GM19043 (cell line): ENCODE results near the gene IL15.
"Not testable (repeated sequence)": the region's sequence is repeated elsewhere in the genome, so short reads cannot be mapped to it uniquely, and the experiment has no call there.

ENCODE experiments used
- ATAC-seq: cut with Tn5 transposase; IDR thresholded peaks from one replicate; pipeline ENCODE4 v1.9.1; 2021; ENCODE audit warnings: low read depth; ENCODE audit not compliant: unreplicated experiment

Gene IL15

GRCh38 chr4:141692081-141692480, 55.7 kb downstream of the IL15 start:
- no peak for ATAC-seq

DNA sequence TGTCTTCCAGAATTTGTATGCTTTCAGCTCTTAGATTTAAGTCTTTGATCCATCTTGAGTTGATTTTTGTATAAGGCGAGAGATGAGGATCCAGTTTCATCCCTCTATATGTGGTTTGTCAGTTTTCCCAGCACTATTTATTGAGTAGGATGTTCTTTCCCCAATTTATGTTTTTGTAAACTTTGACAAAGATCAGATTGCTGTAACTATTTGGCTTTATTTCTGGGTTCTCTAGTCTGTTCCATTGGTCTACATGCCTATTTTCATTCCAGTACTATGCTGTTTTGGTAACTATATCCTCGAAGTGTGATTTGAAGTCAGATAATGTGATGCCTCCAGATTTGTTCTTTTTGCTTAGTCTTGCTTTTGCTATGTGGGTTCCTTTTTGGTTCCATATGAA, 60.7 kb downstream of the IL15 start:
- no peak for ATAC-seq

- no peak for ATAC-seq
These were observed 66.2 kb downstream of the IL15 start for GRCh38 chr4:141702472-141703182.

DNA sequence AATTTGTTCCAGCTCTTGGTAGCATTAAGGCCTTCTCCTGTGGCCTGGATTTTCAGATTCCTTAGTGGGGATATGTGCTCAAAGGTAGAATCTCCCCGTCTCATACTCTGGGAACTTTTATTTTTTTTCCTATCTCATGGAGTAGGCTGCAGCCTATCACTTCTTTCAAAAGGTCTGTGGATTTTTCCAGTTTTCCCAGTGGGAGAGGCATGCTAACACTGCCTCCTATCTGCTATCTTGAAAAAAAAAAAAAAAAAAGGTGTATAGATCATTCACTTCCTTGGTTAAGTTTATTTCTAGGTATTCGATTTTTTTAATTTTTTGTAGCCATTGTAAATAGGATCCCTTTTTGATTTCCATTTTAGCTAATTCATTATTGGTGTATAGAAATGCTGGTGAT, 67.1 kb downstream of the IL15 start:
- no peak for ATAC-seq

DNA sequence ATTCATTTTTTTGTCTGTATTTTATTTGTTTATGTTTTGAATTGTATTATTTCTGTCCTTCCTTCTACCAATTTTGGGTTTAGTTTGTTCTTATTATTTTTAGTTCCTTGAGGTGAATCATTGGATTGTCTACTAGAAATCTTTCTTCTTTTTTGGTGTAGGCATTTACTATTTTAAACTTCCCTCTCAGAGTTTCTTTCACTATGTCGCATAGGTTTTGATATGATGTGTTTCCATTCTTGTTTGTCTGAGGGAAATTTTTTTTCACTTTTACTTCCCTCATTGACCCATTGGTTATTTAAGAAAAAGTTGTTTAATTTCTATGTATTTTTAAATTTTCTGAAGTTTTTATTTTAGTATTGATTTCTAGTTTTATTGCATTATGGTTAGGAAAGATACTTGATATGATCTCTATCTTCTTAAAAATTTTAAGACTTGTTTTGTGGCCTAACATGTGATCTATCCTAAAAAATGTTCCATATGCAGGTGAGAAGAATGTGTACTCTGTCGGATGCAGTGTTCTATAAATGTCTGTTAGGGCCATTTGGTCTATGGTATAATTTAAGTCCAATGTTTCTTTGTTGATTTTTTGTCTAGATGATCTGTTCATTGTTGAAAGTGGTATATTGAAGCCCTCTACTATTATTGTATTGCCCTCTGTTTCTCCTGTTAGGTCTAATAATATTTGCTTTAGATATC, 68.8 kb downstream of the IL15 start:
- peak; percentile 64 for ATAC-seq

DNA sequence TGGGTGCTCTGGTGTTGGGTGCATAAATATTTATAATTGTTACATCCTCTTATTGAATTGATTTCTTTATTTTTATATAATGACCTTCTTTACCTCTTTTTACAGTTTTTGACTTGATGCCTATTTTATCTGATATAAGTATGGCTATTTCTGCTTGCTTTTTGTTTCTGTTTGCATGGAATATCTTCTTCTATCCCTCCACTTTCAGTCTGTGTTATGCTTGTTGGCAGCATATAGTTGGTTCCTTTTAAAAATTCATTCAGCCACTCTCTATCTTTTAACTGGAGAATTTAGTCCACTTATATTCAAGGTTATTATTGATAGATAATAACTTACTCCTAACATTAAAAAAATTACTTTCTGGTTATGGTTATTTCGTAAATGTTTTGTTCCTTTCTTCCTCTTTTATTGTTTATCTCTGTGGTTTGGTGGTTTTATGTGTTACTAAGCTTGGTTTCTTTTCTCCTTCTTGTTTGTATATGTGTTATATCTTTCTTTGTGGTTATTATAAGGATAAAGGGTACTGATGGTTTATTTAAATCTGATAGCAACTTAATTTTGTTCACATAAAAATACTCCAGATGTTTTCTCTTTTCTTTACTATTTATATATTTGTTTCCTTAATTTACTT, 69.5 kb downstream of the IL15 start:
- peak; percentile 68 for ATAC-seq

- ATAC-seq, result no peak
These were observed 70.1 kb downstream of the IL15 start for GRCh38 chr4:141706445-141706844.

GRCh38 chr4:141711211-141711610, 74.8 kb downstream of the IL15 start:
- no peak for ATAC-seq

- ATAC-seq, result no peak
These were observed 76.8 kb downstream of the IL15 start for GRCh38 chr4:141713185-141713584.

- ATAC-seq, result no peak
These were observed 77.5 kb downstream of the IL15 start for GRCh38 chr4:141713771-141714445.

DNA sequence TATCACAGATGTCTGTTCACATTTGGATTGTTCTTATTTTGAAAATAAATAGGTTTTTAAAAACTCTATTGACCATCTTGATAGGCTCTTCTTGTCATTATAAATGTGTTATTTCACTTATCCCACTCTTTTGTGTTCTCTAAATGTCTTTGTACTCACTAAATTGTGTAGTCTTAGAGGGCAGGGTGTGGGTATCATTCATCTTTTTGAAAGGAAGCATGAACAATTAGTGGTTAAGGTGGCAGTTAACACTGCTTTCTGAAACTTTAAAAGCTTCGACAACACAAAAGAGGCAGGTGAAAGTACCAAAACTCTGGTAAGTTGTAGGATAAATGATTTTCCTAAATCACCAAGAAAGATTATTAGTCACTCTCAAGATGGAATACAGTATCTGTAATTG, 83.2 kb downstream of the IL15 start:
- no peak for ATAC-seq

- no peak for ATAC-seq
These were observed 84.8 kb downstream of the IL15 start for GRCh38 chr4:141721174-141721573.

- no peak for ATAC-seq
These were observed 88.3 kb downstream of the IL15 start for GRCh38 chr4:141724646-141725045.

DNA sequence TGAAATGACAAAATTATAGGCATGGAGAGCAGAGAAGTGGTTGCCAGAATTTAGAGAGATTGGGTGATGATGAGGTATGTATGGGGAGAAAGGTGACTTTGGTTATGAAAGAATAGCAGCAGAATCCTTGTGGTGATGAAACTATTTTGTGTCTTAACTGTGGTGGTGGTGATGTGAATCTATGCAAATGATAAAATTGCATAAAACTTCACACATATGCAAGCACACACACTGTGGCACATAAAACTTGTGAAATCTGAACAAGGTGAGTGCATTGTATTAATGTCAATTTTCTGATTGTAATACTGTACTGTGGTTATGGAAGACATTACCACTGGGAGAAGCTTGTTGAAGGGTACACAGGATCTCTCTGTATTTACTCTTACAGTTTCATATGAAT, 91.0 kb downstream of the IL15 start:
- ATAC-seq, result no peak

DNA sequence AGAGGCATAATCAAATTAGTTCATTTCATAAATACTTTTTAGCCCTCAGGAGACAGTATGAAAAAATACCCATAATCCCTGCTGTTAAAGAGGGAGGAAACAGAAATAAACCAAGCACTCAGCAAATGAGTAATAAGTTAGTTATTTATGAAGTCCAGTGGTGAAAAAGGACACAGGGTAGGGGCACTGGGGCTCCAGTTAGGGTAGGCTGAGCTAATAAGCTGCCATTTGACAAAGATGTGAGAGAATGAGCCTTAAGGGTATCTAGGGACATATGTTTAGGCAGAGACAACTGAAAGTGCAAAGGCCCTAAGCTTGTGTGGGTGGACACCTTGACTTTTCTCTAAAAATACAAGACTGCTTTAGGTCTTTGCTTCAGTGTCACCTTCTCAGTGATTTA, 94.4 kb downstream of the IL15 start:
- no peak for ATAC-seq

GRCh38 chr4:141731481-141731880, 95.1 kb downstream of the IL15 start:
- ATAC-seq, result no peak

DNA sequence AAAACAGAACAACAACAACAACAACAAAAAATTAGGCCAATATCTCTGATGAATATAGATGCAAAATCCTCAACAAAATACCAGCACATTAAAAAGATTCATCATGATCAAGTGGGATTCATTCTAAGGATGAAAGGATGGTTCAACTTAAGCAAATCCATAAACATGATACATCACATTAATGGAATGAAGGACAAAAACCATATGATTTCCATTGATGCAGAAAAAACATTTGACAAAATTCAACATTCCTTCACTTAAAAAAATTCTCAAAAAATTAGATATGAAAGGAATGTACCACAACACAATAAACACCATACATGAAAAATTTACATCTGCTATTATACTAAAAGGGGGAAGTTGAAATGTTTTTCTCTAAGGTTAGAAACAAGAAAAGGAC, 103.3 kb downstream of the IL15 start:
- ATAC-seq, result no peak

- no peak for ATAC-seq
These were observed 109.6 kb downstream of the IL15 start for GRCh38 chr4:141746026-141746425.

DNA sequence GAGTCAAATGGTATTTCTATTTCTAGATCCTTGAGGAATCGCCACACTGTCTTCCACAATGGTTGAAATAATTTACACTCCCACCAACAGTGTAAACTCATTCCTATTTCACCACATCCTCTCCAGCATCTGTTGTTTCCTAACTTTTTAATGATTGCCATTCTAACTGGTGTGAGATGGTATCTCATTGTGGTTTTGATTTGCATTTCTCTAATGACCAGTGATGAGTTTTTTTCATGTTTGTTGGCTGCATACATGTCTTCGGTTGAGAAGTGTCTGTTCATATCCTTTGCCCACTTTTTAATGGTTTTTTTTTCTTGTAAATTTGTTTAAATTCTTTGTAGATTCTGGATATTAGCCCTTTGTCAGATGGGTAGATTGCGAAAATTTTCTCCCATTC, 115.4 kb downstream of the IL15 start:
- ATAC-seq, result not testable (repeated sequence)

DNA sequence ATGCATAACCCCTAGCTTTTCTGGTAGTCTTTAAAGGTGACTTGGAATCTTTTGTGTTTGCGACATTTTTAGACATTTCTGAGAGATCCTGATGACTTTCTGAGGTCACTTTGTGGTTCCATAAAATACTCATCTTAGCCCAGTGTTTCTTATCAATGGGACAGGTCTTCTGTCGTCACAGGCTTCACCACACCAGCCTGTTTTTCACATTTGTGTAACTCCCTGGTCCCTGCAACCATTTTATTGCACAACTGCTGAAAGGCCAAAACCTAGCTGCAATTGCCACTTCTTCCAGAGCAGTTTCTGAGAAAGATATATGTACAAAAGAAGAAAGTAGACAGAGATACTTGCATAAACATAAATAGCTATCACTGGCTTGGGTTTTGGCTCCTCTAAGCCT, 120.9 kb downstream of the IL15 start:
- ATAC-seq, result no peak

- ATAC-seq, result no peak
These were observed 123.5 kb downstream of the IL15 start for GRCh38 chr4:141759796-141760425.
